Ishikawa (cell line): ENCODE data around the gene METTL15.

Experiments
- CREB1 ChIP-seq: IDR thresholded peaks from 2 replicates; pipeline ENCODE4 v1.6.1; 2012; ENCODE audit warnings: low read depth
- EGR1 ChIP-seq: IDR thresholded peaks from 2 replicates; pipeline ENCODE4 v1.6.1; 2012
- REST ChIP-seq: IDR thresholded peaks from 2 replicates; pipeline ENCODE4 v1.6.1; 2012; ENCODE audit warnings: low read depth, mild to moderate bottlenecking

GRCh38 chr11:28086569-28086968 lies 21.6 kb upstream of the METTL15 start:
- TF ChIP-seq CREB1 (no peak), REST (no peak), EGR1 (no peak)
